NB4 (cell line): ENCODE results near the gene SFRP5.

Experiments
- DNase-seq: peaks from one replicate; pipeline ENCODE4 v3.0.0; 2010; ENCODE audit warnings: low read depth
- H3K4me3 ChIP-seq: one replicate; pipeline ENCODE4 v1.5.1; 2011; ENCODE audit warnings: mild to moderate bottlenecking, low read depth, low read length, moderate library complexity
- MYC ChIP-seq: IDR thresholded peaks from 2 replicates; pipeline ENCODE4 v1.6.1; 2011; ENCODE audit warnings: low read depth, low read length
- POLR2A ChIP-seq: IDR thresholded peaks from 2 replicates; pipeline ENCODE4 v1.6.1; 2011; ENCODE audit warnings: mild to moderate bottlenecking; ENCODE audit not compliant: insufficient read length; ENCODE audit errors: extremely low read depth
- TF ChIP-seq, protein P1 (sequence below): IDR thresholded peaks from 2 replicates; pipeline ENCODE4 v1.6.1; 2011; ENCODE audit warnings: low read depth, low read length
- TF ChIP-seq, protein P2 (sequence below): IDR thresholded peaks from one replicate; pipeline ENCODE4 v1.5.1; 2012; ENCODE audit warnings: low read depth, low read length

SFRP5 gene

DNA sequence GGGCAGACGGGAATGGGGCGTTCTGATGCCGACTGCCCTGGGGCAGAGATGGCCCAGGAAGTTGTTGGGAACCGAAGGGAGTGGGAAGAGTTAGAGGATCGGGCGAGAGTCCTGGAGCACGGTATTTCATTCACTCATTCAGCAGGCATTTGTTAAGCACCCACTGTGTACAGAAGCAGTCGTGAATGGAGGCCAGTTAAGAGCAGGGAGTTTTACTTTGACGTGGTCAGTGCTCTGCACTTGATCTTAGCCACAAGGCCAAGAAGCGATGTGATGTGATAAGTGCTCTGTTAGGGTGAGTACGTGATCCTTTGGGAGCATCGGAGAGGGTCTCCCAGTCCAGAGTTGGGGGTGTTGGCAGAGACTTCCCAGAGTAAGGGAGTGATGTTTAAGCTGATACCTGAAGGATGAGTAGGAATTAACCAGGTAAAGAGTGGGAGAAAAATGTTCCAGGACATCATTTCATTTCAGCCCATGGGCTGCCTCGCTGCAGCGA is 34.0 kb downstream of the SFRP5 start:
- TF ChIP-seq, protein P1, sequence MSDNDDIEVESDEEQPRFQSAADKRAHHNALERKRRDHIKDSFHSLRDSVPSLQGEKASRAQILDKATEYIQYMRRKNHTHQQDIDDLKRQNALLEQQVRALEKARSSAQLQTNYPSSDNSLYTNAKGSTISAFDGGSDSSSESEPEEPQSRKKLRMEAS, result no peak
- TF ChIP-seq POLR2A (no peak), MYC (no peak)
- TF ChIP-seq, protein P2, sequence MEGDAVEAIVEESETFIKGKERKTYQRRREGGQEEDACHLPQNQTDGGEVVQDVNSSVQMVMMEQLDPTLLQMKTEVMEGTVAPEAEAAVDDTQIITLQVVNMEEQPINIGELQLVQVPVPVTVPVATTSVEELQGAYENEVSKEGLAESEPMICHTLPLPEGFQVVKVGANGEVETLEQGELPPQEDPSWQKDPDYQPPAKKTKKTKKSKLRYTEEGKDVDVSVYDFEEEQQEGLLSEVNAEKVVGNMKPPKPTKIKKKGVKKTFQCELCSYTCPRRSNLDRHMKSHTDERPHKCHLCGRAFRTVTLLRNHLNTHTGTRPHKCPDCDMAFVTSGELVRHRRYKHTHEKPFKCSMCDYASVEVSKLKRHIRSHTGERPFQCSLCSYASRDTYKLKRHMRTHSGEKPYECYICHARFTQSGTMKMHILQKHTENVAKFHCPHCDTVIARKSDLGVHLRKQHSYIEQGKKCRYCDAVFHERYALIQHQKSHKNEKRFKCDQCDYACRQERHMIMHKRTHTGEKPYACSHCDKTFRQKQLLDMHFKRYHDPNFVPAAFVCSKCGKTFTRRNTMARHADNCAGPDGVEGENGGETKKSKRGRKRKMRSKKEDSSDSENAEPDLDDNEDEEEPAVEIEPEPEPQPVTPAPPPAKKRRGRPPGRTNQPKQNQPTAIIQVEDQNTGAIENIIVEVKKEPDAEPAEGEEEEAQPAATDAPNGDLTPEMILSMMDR, result no peak
- peak overlapping the region; percentile 81 for H3K4me3 ChIP-seq
- DNase-seq, result peak; percentile 20

- TF ChIP-seq MYC (peak; percentile 96), POLR2A (peak; percentile 97)
- TF ChIP-seq, protein P1, result peak; percentile 99
- TF ChIP-seq, protein P2, result no peak
- peak; percentile 97 for DNase-seq
- H3K4me3 ChIP-seq, result peak within 1 kb of the TSS; percentile 81
These were observed 34.7 kb downstream of the SFRP5 start, which contains the start of gene ZFYVE27 for GRCh38 chr10:97736902-97737769. TSS of gene ZFYVE27 (plus strand) at chr10:97737128. CDS start at chr10:97738478, 1,350 bp downstream.

DNA sequence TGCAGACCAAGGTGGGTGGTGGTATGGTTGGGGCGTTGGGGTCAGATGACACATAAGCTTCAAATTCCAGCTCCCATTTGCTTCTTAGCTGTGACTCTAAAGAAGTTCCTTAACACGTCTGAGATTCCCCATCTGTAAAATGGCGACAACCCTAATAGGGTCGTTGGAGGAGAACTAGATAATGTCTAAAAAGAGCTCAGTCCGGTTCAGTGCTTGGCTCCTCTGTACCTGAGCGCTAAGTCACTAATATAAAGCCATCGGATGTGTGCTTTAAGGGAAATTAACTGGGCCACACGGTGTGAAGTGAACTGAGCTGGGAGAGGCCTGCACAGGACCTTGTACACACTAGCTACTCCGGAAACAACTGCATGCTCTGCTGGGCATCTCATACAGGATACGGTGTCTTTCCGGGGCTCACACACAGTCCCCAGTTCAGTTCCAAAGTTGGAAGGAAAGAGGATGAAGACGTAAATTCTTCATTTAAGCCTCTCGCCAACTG is 35.3 kb downstream of the SFRP5 start:
- DNase-seq, result no peak
- H3K4me3 ChIP-seq, result no peak overlapping the region
- no peak for TF ChIP-seq MYC
- TF ChIP-seq POLR2A, result no peak
- TF ChIP-seq, protein P2, result no peak
- TF ChIP-seq, protein P1, result no peak

DNA sequence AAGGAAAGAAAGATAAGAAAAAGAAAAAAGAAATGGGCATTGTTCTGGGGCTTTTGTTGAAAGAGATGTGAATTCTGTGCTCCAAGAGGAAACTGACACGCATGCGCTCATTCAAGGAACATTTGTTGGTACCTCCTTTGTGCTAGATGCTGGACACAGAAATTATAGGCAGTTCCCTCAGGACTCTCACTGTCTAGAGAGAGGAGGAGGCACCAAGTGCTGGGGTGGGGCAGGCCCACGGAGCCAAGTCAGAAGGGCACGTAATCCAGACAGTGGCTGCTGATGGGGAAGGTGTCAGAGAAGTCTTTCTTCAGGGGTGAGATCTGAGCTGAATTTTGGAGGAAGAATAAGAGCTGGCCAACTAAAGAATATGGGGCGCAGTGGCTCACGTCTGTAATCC is 37.8 kb downstream of the SFRP5 start:
- no peak overlapping the region for H3K4me3 ChIP-seq
- TF ChIP-seq POLR2A (no peak), MYC (no peak)
- TF ChIP-seq, protein P1, result no peak
- TF ChIP-seq, protein P2, result no peak
- no peak for DNase-seq

GRCh38 chr10:97733256-97733655 is 38.5 kb downstream of the SFRP5 start:
- TF ChIP-seq, protein P2, result no peak
- TF ChIP-seq MYC, result no peak
- TF ChIP-seq, protein P1, result no peak
- no peak for TF ChIP-seq POLR2A
- DNase-seq, result no peak
- H3K4me3 ChIP-seq, result no peak overlapping the region
